Testis (tissue), 3 donors: ENCODE data around the gene GNAI2. TPM values are rescaled to one million over a fixed set of nuclear protein-coding genes. Genes with fewer than 3 reads are reported as not detected.

ENCODE experiments used
- DNase-seq: peaks from one replicate; pipeline ENCODE4 v3.0.0-alpha.2; 2019
- H3K27ac ChIP-seq, 2 donors: fragments of 200-600 bp; sonication (generic); one replicate each; pipeline ENCODE4 v1.5.1; 2019
- H3K27me3 ChIP-seq: fragments of 200-600 bp; sonication (generic); one replicate; pipeline ENCODE4 v1.5.1; 2019
- H3K36me3 ChIP-seq: fragments of 200-600 bp; sonication (generic); one replicate; pipeline ENCODE4 v1.5.1; 2017; ENCODE audit warnings: low read depth; ENCODE audit errors: missing control alignments
- H3K4me1 ChIP-seq: fragments of 200-600 bp; sonication (generic); one replicate; pipeline ENCODE4 v1.5.1; 2019
- H3K4me3 ChIP-seq, 2 donors: fragments of 200-600 bp; sonication (generic); one replicate each; pipeline ENCODE4 v1.5.1; 2017 to 2019
- H3K9me3 ChIP-seq: fragments of 200-600 bp; sonication (generic); one replicate; pipeline ENCODE4 v1.5.1; 2017
- CTCF ChIP-seq, 3 experiments: fragments of 450-650 bp in 2 of 3; fragments of 200-600 bp in 1 of 3; sonication (generic) in 1 of 3; IDR thresholded peaks; one replicate each; pipeline ENCODE4 v1.5.1; 2016 to 2019; ENCODE audit warnings: antibody characterized with exemption in 3 of 3, mild to moderate bottlenecking in 2 of 3, moderate library complexity in 1 of 3
- POLR2A ChIP-seq: fragments of 450-650 bp; IDR thresholded peaks from one replicate; pipeline ENCODE4 v1.6.1; 2017; ENCODE audit warnings: antibody characterized with exemption, mild to moderate bottlenecking, moderate library complexity
- WGBS, 2 donors: methylation state at CpG; one replicate each; pipeline ENCODE4 v1.1.5; 2018; 5-methylcytosine and 5-hydroxymethylcytosine counted together
- intact Hi-C: fragments of 100-400 bp; cut with DNase I; formaldehyde crosslinking; loops from one replicate; pipeline ENCODE4 v1.15.1; 2023; ENCODE audit warnings: low total_unique reads
- polyA plus RNA-seq: library from polyadenylated mRNA; stranded (reverse); fragments of 350-450 nt; fragmentation: Illumina TruSeq; extraction: RNeasy Lipid Tissue Mini Kit (QIAGEN cat#74804); gene quantifications from one replicate; pipeline ENCODE4 v1.2.3, GENCODE V29; 2014; ENCODE audit warnings: low read depth, low replicate concordance; ENCODE audit not compliant: insufficient read depth
- total RNA-seq, 2 donors: library from RNA; depleted of rRNA; stranded (reverse); fragments of >200 nt; gene quantifications; one replicate each; pipeline ENCODE4 v1.2.3, GENCODE V29; 2016

The GNAI2 gene
- total and polyA plus RNA-seq, 3 donors from 2014 or later, result 238 to 343 (median 239) TPM

- 89 to 92% methylated on average over 20 of the region's 20 CpGs for WGBS, 2 donors
- no peaks in the 10 kb centered on the region for H3K27me3 ChIP-seq
- H3K9me3 ChIP-seq, result no peaks in the 10 kb centered on the region
- H3K36me3 ChIP-seq, result no peaks in the 10 kb centered on the region
- intact Hi-C loops, result loop anchor here (10.0 kb wide), 1 partner anchor 68 kb away; the partner anchor contains the start of genes HYAL2 and TUSC2
- H3K4me3 ChIP-seq, result no peak overlapping the region
- H3K4me1 ChIP-seq, result peaks cover 20% of the 10 kb centered on the region
- peak; percentile 53 for DNase-seq
- TF ChIP-seq CTCF (IDR thresholded peaks at IDR 0.05) (peak in 1 of 3 experiments; percentile 9), POLR2A (no peak)
- H3K27ac ChIP-seq, result no peak overlapping the region
Measured at GRCh38 chr3:50256978-50257890, 21.2 kb downstream of the GNAI2 start.

- TF ChIP-seq POLR2A (no peak), CTCF (IDR thresholded peaks at IDR 0.05) (no peak)
- 91 to 94% methylated on average over 15 to 17 of the region's 17 CpGs for WGBS, 2 donors
- H3K27ac ChIP-seq, result peak overlapping the region in 1 of 2 donors; percentile 99
- H3K36me3 ChIP-seq, result no peaks in the 10 kb centered on the region
- intact Hi-C loops, result loop anchor here (10.0 kb wide), 1 partner anchor 67 kb away; the partner anchor contains the start of genes HYAL2 and TUSC2
- DNase-seq, result no peak
- peaks cover 20% of the 10 kb centered on the region for H3K4me1 ChIP-seq
- H3K4me3 ChIP-seq, result no peak overlapping the region
- no peaks in the 10 kb centered on the region for H3K9me3 ChIP-seq
- H3K27me3 ChIP-seq, result no peaks in the 10 kb centered on the region
Measured at GRCh38 chr3:50258029-50258680, 22.2 kb downstream of the GNAI2 start.

- Histone ChIP-seq H3K4me1 (peaks cover 22% of the 10 kb centered on the region), H3K36me3 (no peaks in the 10 kb centered on the region), H3K4me3 (peak overlapping the region in 1 of 2 donors; percentile 78), H3K27ac (peak overlapping the region; percentile 99), H3K9me3 (no peaks in the 10 kb centered on the region), H3K27me3 (no peaks in the 10 kb centered on the region)
- TF ChIP-seq CTCF (IDR thresholded peaks at IDR 0.05) (no peak), POLR2A (no peak)
- DNase-seq, result no peak
- 56 to 69% methylated on average over 16 of the region's 16 CpGs for whole genome bisulfite sequencing, 2 donors
- intact Hi-C loops, result loop anchor here (10.0 kb wide), 1 partner anchor 66 kb away; the partner anchor contains the start of genes HYAL2 and TUSC2
Measured at GRCh38 chr3:50258979-50259378, 23.0 kb downstream of the GNAI2 start.

- DNase-seq, result no peak
- WGBS, 2 donors, result 40 to 43% methylated on average over 15 to 18 of the region's 18 CpGs
- H3K4me3 ChIP-seq, result peak overlapping the region; percentile 75 to 78
- peak overlapping the region; percentile 99 for H3K27ac ChIP-seq
- peaks cover 28% of the 10 kb centered on the region for H3K4me1 ChIP-seq
- intact Hi-C loops, result loop anchor here (10.0 kb wide), 1 partner anchor 65 kb away; the partner anchor contains the start of genes HYAL2 and TUSC2
- TF ChIP-seq POLR2A, result no peak
- no peak for TF ChIP-seq CTCF (IDR thresholded peaks at IDR 0.05)
- no peaks in the 10 kb centered on the region for H3K36me3 ChIP-seq
- H3K27me3 ChIP-seq, result no peaks in the 10 kb centered on the region
- no peaks in the 10 kb centered on the region for H3K9me3 ChIP-seq
Measured at GRCh38 chr3:50259432-50260026, 23.5 kb downstream of the GNAI2 start.
